Peyer's patch (tissue), 4 donors: Measurements from ENCODE around the gene SLC4A3. TPM values are rescaled to one million over a fixed set of nuclear protein-coding genes. Genes with fewer than 3 reads are reported as not detected.

Source experiments
- DNase-seq, 3 donors: peaks; one replicate each; pipeline ENCODE4 v3.0.0-alpha.2; 2017 to 2019
- H3K27ac ChIP-seq, 4 donors: fragments of 200-600 bp; sonication (generic); one replicate each; pipeline ENCODE4 v1.5.1; 2016 to 2019
- H3K27me3 ChIP-seq, 2 donors: fragments of 200-600 bp; sonication (generic); one replicate each; pipeline ENCODE4 v1.5.1; 2019
- H3K36me3 ChIP-seq, 3 donors: fragments of 200-600 bp; sonication (generic); one replicate each; pipeline ENCODE4 v1.5.1; 2016 to 2019
- H3K4me1 ChIP-seq, 4 donors: fragments of 200-600 bp; sonication (generic); one replicate each; pipeline ENCODE4 v1.5.1; 2016 to 2019
- H3K4me3 ChIP-seq, 4 donors: fragments of 200-600 bp; sonication (generic); 1 replicate in 3 of 4; 2 replicates in 1 of 4; pipeline ENCODE4 v1.5.1; 2016 to 2019; ENCODE audit warnings: mild to moderate bottlenecking in 1 of 4
- H3K9me3 ChIP-seq, 4 donors: fragments of 200-600 bp; sonication (generic); one replicate each; pipeline ENCODE4 v1.5.1; 2016 to 2019; ENCODE audit warnings: mild to moderate bottlenecking in 1 of 4
- POLR2A ChIP-seq, 2 donors: fragments of 450-650 bp; IDR thresholded peaks; one replicate each; pipeline ENCODE4 v1.5.1; 2017; ENCODE audit warnings: antibody characterized with exemption in 2 of 2, mild to moderate bottlenecking in 2 of 2, moderate library complexity in 2 of 2
- total RNA-seq, 4 donors: library from RNA; depleted of rRNA; stranded (reverse); fragments of >200 nt; gene quantifications; one replicate each; pipeline ENCODE4 v1.1.0, GENCODE V29; 2016
- TF ChIP-seq, protein P1 (sequence below), 6 experiments: fragments of 450-650 bp in 4 of 6; fragments of 200-600 bp in 2 of 6; sonication (generic) in 1 of 6; IDR thresholded peaks; one replicate each; pipeline ENCODE4 v1.5.1; 2017 to 2019; ENCODE audit warnings: antibody characterized with exemption in 6 of 6, mild to moderate bottlenecking in 3 of 6, moderate library complexity in 1 of 6

SLC4A3 gene
- total RNA-seq, 4 donors from 2014 or later = 0.57 to 8.1 TPM; not detected in 2

DNA sequence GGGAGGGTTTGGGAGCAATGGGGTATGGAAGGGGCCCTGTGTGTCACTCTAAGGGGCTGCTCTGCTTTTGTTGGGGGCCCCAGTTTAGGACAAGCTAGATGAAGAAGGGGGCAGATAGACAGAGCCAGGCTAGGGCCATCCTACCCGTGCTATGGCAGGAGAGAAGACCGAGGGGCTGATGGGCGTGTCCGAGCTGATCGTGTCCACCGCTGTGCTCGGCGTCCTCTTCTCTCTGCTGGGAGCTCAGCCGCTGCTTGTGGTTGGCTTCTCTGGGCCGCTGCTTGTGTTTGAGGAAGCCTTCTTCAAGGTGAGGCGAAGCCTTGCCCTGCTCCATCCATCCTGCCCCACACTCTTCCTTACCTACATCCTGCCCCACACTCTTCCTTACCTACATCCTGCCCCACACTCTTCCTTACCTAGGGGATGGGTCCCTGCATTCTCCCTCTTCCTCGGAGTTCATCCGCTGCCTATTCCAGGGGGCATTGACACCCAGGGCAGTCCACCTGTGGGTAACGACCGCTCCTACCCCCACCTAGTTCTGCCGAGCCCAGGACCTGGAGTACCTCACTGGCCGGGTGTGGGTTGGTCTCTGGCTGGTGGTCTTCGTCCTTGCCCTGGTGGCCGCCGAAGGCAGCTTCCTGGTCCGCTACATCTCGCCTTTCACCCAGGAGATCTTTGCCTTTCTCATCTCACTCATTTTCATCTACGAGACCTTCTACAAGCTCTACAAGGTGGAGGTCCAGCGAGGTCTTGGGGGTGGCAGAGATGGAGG is 8.9 kb downstream of the SLC4A3 start:
- Histone ChIP-seq H3K36me3 (no peaks in the 10 kb centered on the region), H3K27me3 (no peaks in the 10 kb centered on the region), H3K9me3 (no peaks in the 10 kb centered on the region), H3K4me3 (no peak overlapping the region), H3K4me1 (no peaks in the 10 kb centered on the region), H3K27ac (no peak overlapping the region)
- TF ChIP-seq, protein P1, sequence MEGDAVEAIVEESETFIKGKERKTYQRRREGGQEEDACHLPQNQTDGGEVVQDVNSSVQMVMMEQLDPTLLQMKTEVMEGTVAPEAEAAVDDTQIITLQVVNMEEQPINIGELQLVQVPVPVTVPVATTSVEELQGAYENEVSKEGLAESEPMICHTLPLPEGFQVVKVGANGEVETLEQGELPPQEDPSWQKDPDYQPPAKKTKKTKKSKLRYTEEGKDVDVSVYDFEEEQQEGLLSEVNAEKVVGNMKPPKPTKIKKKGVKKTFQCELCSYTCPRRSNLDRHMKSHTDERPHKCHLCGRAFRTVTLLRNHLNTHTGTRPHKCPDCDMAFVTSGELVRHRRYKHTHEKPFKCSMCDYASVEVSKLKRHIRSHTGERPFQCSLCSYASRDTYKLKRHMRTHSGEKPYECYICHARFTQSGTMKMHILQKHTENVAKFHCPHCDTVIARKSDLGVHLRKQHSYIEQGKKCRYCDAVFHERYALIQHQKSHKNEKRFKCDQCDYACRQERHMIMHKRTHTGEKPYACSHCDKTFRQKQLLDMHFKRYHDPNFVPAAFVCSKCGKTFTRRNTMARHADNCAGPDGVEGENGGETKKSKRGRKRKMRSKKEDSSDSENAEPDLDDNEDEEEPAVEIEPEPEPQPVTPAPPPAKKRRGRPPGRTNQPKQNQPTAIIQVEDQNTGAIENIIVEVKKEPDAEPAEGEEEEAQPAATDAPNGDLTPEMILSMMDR (IDR thresholded peaks at IDR 0.05) = no peak
- no peak for TF ChIP-seq POLR2A (IDR thresholded peaks at IDR 0.05)
- DNase-seq = no peak

GRCh38 chr2:219636941-219637841 is 9.8 kb downstream of the SLC4A3 start:
- Histone ChIP-seq H3K36me3 (no peaks in the 10 kb centered on the region), H3K4me3 (no peak overlapping the region), H3K4me1 (no peaks in the 10 kb centered on the region), H3K27me3 (no peaks in the 10 kb centered on the region), H3K27ac (no peak overlapping the region), H3K9me3 (no peaks in the 10 kb centered on the region)
- no peak for TF ChIP-seq POLR2A (IDR thresholded peaks at IDR 0.05)
- TF ChIP-seq, protein P1 (IDR thresholded peaks at IDR 0.05) = no peak
- no peak for DNase-seq

DNA sequence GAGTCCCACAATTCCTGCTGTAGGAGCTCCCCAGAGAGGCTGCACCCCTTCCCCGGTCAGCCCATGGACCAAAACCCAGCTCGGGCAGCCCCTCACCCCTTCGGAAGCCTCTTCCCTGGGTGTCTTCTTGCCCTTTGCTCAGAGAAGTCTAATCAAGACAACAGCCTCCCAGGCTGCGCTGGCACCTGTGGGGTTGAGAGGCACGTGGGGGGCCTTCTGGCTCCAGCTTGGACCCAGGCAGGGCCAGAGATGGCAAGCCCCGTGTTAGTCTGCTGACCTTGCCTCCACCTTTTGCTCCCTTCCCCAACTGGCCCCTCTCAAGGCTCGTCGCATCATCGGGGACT is 10.4 kb downstream of the SLC4A3 start:
- no peak for DNase-seq
- Histone ChIP-seq H3K27ac (no peak overlapping the region), H3K36me3 (no peaks in the 10 kb centered on the region), H3K4me3 (no peak overlapping the region), H3K4me1 (no peaks in the 10 kb centered on the region), H3K27me3 (no peaks in the 10 kb centered on the region), H3K9me3 (no peaks in the 10 kb centered on the region)
- no peak for TF ChIP-seq POLR2A (IDR thresholded peaks at IDR 0.05)
- TF ChIP-seq, protein P1 (IDR thresholded peaks at IDR 0.05) = no peak

DNA sequence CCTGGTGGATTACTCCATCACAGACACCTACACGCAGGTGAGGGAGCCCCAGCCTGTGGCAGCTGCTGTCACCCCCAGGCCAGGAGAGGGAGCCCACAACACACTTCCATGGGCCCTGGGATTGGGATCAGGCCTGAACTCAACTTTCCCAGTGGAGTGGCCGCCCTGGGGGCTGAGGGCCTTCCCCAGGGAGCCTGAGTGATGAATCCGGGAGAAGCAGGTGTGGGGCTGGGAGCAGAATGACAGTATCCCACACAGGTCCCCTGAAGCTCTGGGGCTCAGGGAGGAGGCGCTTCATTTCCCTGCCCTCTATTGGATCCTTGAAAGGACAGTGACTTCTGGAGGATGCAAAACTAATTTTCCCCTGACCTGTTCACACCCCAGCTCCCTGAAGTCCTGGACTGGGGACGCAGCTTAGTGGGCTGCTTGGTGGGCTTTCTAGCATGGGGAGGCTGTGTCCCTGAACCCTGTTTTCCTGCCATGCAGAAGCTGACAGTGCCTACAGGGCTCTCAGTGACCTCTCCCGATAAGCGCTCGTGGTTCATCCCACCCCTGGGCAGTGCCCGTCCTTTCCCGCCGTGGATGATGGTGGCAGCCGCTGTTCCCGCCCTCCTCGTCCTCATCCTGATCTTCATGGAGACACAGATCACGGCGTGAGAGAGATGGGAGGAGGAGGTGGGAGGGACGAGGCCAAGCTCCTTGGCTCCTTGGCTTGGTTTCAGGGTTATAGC is 11.0 kb downstream of the SLC4A3 start:
- Histone ChIP-seq H3K27ac (no peak overlapping the region), H3K36me3 (no peaks in the 10 kb centered on the region), H3K4me1 (no peaks in the 10 kb centered on the region), H3K4me3 (no peak overlapping the region), H3K27me3 (no peaks in the 10 kb centered on the region), H3K9me3 (no peaks in the 10 kb centered on the region)
- DNase-seq = no peak
- no peak for TF ChIP-seq POLR2A (IDR thresholded peaks at IDR 0.05)
- TF ChIP-seq, protein P1 (IDR thresholded peaks at IDR 0.05) = no peak

DNA sequence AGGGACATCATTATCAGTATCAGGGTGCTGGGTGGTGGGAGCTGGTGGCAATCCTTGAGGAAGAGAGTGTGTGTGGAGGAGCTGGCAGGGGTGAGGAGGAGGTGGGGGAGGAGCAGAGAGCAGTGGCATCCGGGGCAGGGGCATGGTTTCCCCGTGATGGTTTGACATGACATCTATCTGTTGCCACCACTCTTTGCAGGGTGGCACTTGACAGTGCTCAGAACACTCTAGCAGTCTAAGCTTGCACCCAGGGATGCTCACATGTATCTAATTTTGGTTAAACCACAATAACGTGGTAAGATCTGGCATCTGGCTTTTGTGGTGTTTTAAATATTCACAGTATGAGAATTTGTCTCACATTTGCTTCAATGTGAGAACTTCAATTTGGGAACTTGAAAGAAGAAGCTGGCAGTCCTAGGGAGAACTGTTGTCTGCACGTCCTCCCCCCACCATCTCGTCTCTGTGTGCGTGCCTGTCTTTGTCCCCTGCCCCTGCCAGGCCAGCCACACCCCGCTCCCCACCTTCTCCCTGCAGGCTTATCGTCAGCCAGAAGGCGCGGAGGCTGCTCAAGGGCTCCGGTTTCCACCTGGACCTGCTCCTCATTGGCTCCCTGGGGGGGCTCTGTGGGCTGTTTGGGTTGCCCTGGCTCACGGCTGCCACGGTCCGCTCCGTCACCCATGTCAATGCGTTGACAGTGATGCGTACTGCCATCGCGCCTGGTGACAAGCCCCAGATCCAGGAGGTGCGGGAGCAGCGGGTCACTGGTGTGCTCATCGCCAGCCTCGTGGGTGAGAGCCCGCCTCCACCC is 11.7 kb downstream of the SLC4A3 start:
- H3K27ac ChIP-seq = no peak overlapping the region
- H3K4me3 ChIP-seq = no peak overlapping the region
- no peak for DNase-seq
- TF ChIP-seq, protein P1 (IDR thresholded peaks at IDR 0.05) = no peak
- TF ChIP-seq POLR2A (IDR thresholded peaks at IDR 0.05) = no peak
- H3K36me3 ChIP-seq = no peaks in the 10 kb centered on the region
- H3K9me3 ChIP-seq = no peaks in the 10 kb centered on the region
- H3K4me1 ChIP-seq = no peaks in the 10 kb centered on the region
- H3K27me3 ChIP-seq = no peaks in the 10 kb centered on the region
